Hepatocyte (in vitro differentiated cells): Measurements from ENCODE around the gene UGCG. TPM values are rescaled to one million over a fixed set of nuclear protein-coding genes. Genes with fewer than 3 reads are reported as not detected.

Source experiments
- DNase-seq: peaks from one replicate; pipeline ENCODE4 v3.0.0-alpha.2; 2016; ENCODE audit warnings: low spot score
- H2AFZ ChIP-seq: fragments of 200-600 bp; sonication (generic); 2 replicates; pipeline ENCODE4 v1.6.0; 2016; ENCODE audit warnings: antibody characterized with exemption, mild to moderate bottlenecking
- H3K27ac ChIP-seq: fragments of 200-600 bp; sonication (generic); 2 replicates; pipeline ENCODE4 v1.5.1; 2016; ENCODE audit warnings: mild to moderate bottlenecking
- H3K27me3 ChIP-seq: fragments of 200-600 bp; sonication (generic); 2 replicates; pipeline ENCODE4 v1.6.1; 2016
- H3K36me3 ChIP-seq: fragments of 200-600 bp; sonication (generic); replicated peaks from 2 replicates; pipeline ENCODE4 v1.5.1; 2016; ENCODE audit warnings: low read depth; ENCODE audit not compliant: insufficient read depth
- H3K4me1 ChIP-seq: fragments of 200-600 bp; sonication (generic); 2 replicates; pipeline ENCODE4 v1.5.1; 2016; ENCODE audit warnings: mild to moderate bottlenecking, moderate library complexity; ENCODE audit not compliant: insufficient read depth
- H3K4me2 ChIP-seq: fragments of 200-600 bp; sonication (generic); 2 replicates; pipeline ENCODE4 v1.6.0; 2016
- H3K4me3 ChIP-seq: fragments of 200-600 bp; sonication (generic); 2 replicates; pipeline ENCODE4 v1.5.1; 2016; ENCODE audit warnings: mild to moderate bottlenecking
- H3K79me2 ChIP-seq: fragments of 200-600 bp; sonication (generic); 2 replicates; pipeline ENCODE4 v1.6.0; 2017; ENCODE audit warnings: mild to moderate bottlenecking
- H3K9me2 ChIP-seq: fragments of 200-600 bp; sonication (generic); replicated peaks from 2 replicates; pipeline ENCODE4 v1.6.0; 2017; ENCODE audit warnings: mild to moderate bottlenecking; ENCODE audit not compliant: insufficient read depth
- H3K9me3 ChIP-seq: fragments of 200-600 bp; sonication (generic); 2 replicates; pipeline ENCODE4 v1.5.1; 2016; ENCODE audit warnings: low read depth, mild to moderate bottlenecking
- H4K20me1 ChIP-seq: fragments of 200-600 bp; sonication (generic); 2 replicates; pipeline ENCODE4 v1.6.0; 2016; ENCODE audit warnings: mild to moderate bottlenecking; ENCODE audit not compliant: insufficient read depth, poor library complexity, severe bottlenecking
- EZH2 ChIP-seq: fragments of 200-600 bp; sonication (generic); IDR thresholded peaks from 2 replicates; pipeline ENCODE4 v1.6.1; 2016; ENCODE audit warnings: antibody characterized with exemption, mild to moderate bottlenecking, borderline replicate concordance
- EZH2phosphoT487 ChIP-seq: fragments of 200-600 bp; sonication (generic); IDR thresholded peaks from one replicate; pipeline ENCODE4 v1.6.1; 2018; ENCODE audit warnings: antibody characterized with exemption, mild to moderate bottlenecking, low read depth, moderate library complexity; ENCODE audit not compliant: unreplicated experiment, severe bottlenecking
- WGBS: methylation state at CpG from one replicate; pipeline ENCODE4 v1.1.6; 2016; ENCODE audit warnings: low lambda C conversion rate; ENCODE audit errors: missing lambda C conversion rate; 5-methylcytosine and 5-hydroxymethylcytosine counted together
- polyA plus RNA-seq: library from polyadenylated mRNA; unstranded; fragments of >200 nt; fragmentation: Nextera tagmentation; extraction: Ambion mirVana; gene quantifications from 2 replicates; pipeline ENCODE4 v1.2.1, GENCODE V29; 2016
- total RNA-seq: library from RNA; depleted of rRNA; stranded (reverse); fragments of >200 nt; gene quantifications from 2 replicates; pipeline ENCODE4 v1.2.3, GENCODE V29; 2014
- TF ChIP-seq, protein P1 (sequence below): fragments of 200-600 bp; sonication (generic); IDR thresholded peaks from 2 replicates; pipeline ENCODE4 v1.5.1; 2016; ENCODE audit warnings: antibody characterized with exemption, mild to moderate bottlenecking; ENCODE audit not compliant: poor library complexity

The UGCG gene
- total and polyA plus RNA-seq, 2 experiments from 2014 or later: 54.6 to 107 TPM

DNA sequence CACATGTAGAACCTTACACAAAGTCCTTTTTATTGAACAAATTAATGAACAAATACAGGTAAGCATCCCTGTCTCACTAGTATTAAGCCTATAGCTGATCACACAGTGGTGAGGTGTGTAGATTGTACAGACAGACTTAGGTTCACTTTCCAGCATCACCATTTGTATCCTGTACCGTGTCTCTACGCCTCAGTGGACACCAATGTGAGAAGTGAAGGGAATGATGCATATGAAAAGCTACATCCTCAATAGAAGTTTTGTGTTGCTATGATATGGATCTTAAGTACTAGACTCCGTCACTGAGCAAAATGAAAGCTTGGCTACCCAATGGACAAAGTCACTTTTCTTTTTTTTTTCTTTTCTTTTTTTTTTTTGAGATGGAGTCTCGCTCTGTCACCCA, 46.6 kb downstream of the UGCG start:
- Histone ChIP-seq H3K27me3 (no peaks in the 10 kb centered on the region), H2AFZ (no peak overlapping the region), H3K4me1 (no peaks in the 10 kb centered on the region), H3K9me2 (no peaks in the 10 kb centered on the region), H4K20me1 (no peaks in the 10 kb centered on the region), H3K79me2 (no peaks in the 10 kb centered on the region), H3K36me3 (no peaks in the 10 kb centered on the region), H3K9me3 (no peaks in the 10 kb centered on the region), H3K4me2 (no peak overlapping the region), H3K27ac (no peak overlapping the region), H3K4me3 (no peak overlapping the region)
- 94% methylated on average over 3 of the region's 4 CpGs for WGBS
- TF ChIP-seq, protein P1, sequence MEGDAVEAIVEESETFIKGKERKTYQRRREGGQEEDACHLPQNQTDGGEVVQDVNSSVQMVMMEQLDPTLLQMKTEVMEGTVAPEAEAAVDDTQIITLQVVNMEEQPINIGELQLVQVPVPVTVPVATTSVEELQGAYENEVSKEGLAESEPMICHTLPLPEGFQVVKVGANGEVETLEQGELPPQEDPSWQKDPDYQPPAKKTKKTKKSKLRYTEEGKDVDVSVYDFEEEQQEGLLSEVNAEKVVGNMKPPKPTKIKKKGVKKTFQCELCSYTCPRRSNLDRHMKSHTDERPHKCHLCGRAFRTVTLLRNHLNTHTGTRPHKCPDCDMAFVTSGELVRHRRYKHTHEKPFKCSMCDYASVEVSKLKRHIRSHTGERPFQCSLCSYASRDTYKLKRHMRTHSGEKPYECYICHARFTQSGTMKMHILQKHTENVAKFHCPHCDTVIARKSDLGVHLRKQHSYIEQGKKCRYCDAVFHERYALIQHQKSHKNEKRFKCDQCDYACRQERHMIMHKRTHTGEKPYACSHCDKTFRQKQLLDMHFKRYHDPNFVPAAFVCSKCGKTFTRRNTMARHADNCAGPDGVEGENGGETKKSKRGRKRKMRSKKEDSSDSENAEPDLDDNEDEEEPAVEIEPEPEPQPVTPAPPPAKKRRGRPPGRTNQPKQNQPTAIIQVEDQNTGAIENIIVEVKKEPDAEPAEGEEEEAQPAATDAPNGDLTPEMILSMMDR: no peak
- TF ChIP-seq EZH2phosphoT487: no peak
- TF ChIP-seq EZH2: no peak
- DNase-seq: no peak

DNA sequence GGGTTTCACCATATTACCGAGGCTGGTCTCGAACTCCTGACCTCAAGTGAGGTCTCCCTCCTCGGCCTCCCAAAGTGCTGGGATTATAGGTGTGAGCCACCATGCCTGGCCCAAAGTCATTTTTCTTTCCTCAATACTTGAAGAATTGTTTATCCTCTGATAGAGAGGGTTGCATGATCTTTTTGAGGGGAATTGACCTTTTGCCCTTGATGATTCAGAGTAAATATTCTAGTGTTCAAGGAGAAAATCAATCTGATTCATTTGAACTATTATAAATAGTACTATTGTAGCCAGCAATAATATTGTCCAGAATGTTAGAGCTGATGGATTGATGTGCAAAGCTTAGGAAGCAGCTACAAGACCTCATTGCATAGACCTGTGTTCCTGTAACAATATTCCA, 47.1 kb downstream of the UGCG start:
- H2AFZ ChIP-seq: no peak overlapping the region
- no peaks in the 10 kb centered on the region for H3K36me3 ChIP-seq
- no peaks in the 10 kb centered on the region for H3K4me1 ChIP-seq
- no peaks in the 10 kb centered on the region for H4K20me1 ChIP-seq
- no peaks in the 10 kb centered on the region for H3K27me3 ChIP-seq
- DNase-seq: no peak
- H3K79me2 ChIP-seq: no peaks in the 10 kb centered on the region
- H3K9me2 ChIP-seq: no peaks in the 10 kb centered on the region
- H3K27ac ChIP-seq: no peak overlapping the region
- no peaks in the 10 kb centered on the region for H3K9me3 ChIP-seq
- TF ChIP-seq EZH2: no peak
- no peak for TF ChIP-seq EZH2phosphoT487
- TF ChIP-seq, protein P1: no peak
- no peak overlapping the region for H3K4me2 ChIP-seq
- H3K4me3 ChIP-seq: no peak overlapping the region
- WGBS: 87% methylated on average over 3 of the region's 3 CpGs

DNA sequence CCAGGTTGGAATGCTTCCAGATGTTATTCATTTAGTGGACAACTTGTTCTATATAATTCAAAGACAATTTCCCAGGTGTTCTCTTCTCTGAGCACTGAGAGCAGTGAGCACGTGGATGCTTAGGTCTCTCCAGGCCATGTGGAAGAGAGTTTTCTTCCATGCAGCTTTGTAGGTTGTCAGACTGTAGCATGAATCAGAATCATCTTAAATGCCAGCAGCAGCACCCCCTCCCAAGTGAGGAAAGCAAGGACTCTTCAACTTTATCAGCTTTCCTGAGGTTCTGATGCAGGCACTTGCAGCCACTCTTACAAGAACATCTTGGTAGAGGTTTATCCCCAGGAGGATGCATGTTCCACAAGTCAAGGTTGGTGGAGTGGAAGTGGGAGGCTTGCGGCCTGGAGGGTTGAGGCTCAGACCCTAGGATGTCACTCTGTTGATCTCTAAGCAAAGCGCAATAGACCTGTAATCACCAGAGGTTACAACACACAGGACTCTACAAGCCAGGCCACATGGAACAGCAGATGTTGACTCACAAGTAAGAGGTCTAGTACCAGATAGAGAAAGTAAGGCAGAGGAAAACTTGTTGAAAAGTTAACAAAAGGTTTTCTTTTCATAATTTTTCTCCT, 47.7 kb downstream of the UGCG start:
- whole genome bisulfite sequencing: 83% methylated on average over 3 of the region's 3 CpGs
- no peaks in the 10 kb centered on the region for H3K27me3 ChIP-seq
- no peak overlapping the region for H3K27ac ChIP-seq
- no peaks in the 10 kb centered on the region for H3K4me1 ChIP-seq
- no peak overlapping the region for H3K4me2 ChIP-seq
- TF ChIP-seq EZH2phosphoT487: no peak
- no peak for TF ChIP-seq EZH2
- TF ChIP-seq, protein P1: no peak
- H3K9me2 ChIP-seq: no peaks in the 10 kb centered on the region
- H3K9me3 ChIP-seq: no peaks in the 10 kb centered on the region
- DNase-seq: no peak
- H2AFZ ChIP-seq: no peak overlapping the region
- H3K36me3 ChIP-seq: no peaks in the 10 kb centered on the region
- H3K79me2 ChIP-seq: no peaks in the 10 kb centered on the region
- no peaks in the 10 kb centered on the region for H4K20me1 ChIP-seq
- H3K4me3 ChIP-seq: no peak overlapping the region
